HepG2 (cell line): ENCODE measurements around the gene PFDN1. TPM values are rescaled to one million over a fixed set of nuclear protein-coding genes. Genes with fewer than 3 reads are reported as not detected.
A peak's percentile ranks its signal among the peaks of the same experiment; 100 is the strongest.

Source experiments
- ADNP ChIP-seq: sonication (generic); formaldehyde crosslinking; IDR thresholded peaks from 2 replicates; pipeline ENCODE4 v1.4.0; 2020; ENCODE audit warnings: missing genetic modification reagents
- KDM1A ChIP-seq: IDR thresholded peaks from 2 replicates; pipeline ENCODE4 v1.6.1; 2016; ENCODE audit warnings: missing compliant biosample characterization
- MXI1 ChIP-seq: IDR thresholded peaks from 3 replicates; pipeline ENCODE4 v1.6.1; 2012; ENCODE audit warnings: low read depth, low read length, inconsistent platforms, borderline replicate concordance
- POLR2A ChIP-seq, 2 experiments: IDR thresholded peaks; 2 replicates each; pipeline ENCODE4 v1.6.1; 2011; ENCODE audit warnings: low read depth in 2 of 2, low read length in 2 of 2, mild to moderate bottlenecking in 1 of 2, moderate library complexity in 1 of 2; ENCODE audit not compliant: insufficient read depth in 1 of 2
- RFX1 ChIP-seq: fragments of 450-650 bp; IDR thresholded peaks from 2 replicates; pipeline ENCODE4 v1.6.1; 2017
- SALL2 ChIP-seq: sonication (generic); formaldehyde crosslinking; IDR thresholded peaks from 2 replicates; pipeline ENCODE4 v1.8.1; 2023; ENCODE audit warnings: mild to moderate bottlenecking, missing genetic modification reagents, inconsistent platforms
- SIN3A ChIP-seq: IDR thresholded peaks from 2 replicates; pipeline ENCODE4 v1.6.1; 2011; ENCODE audit warnings: low read depth, mild to moderate bottlenecking, control low read depth, low read length, borderline replicate concordance
- ZNF10 ChIP-seq: sonication (generic); formaldehyde crosslinking; IDR thresholded peaks from 2 replicates; pipeline ENCODE4 v1.4.0; 2020; ENCODE audit warnings: mild to moderate bottlenecking, low read depth, missing genetic modification reagents, borderline replicate concordance
- ZNF263 ChIP-seq: sonication (generic); formaldehyde crosslinking; IDR thresholded peaks from 2 replicates; pipeline ENCODE4 v1.4.0; 2020; ENCODE audit warnings: missing genetic modification reagents
- ZNF563 ChIP-seq: sonication (generic); formaldehyde crosslinking; IDR thresholded peaks from 2 replicates; pipeline ENCODE4 v1.8.0; 2022; ENCODE audit warnings: mild to moderate bottlenecking, moderate library complexity, missing genetic modification reagents
- ZNF703 ChIP-seq: sonication (generic); formaldehyde crosslinking; IDR thresholded peaks from 2 replicates; pipeline ENCODE4 v1.5.1; 2020; ENCODE audit warnings: missing genetic modification reagents, mild to moderate bottlenecking, moderate library complexity, borderline replicate concordance
- ZSCAN25 ChIP-seq: sonication (generic); formaldehyde crosslinking; IDR thresholded peaks from 2 replicates; pipeline ENCODE4 v1.8.0; 2022; ENCODE audit warnings: mild to moderate bottlenecking, missing genetic modification reagents
- polyA plus RNA-seq, 8 experiments: library from polyadenylated mRNA; depleted of rRNA in 3 of 8; stranded (reverse) in 7 of 8; unstranded in 1 of 8; fragments of >200 nt; fragmentation: Illumina TruSeq in 4 of 8; extraction: Trizol in 4 of 8; gene quantifications; 2 replicates each; pipeline versions ENCODE4 v1.2.1 to v1.2.3, GENCODE V29; 2011 to 2016; ENCODE audit warnings: low read depth in 4 of 8, missing spikeins in 1 of 8, mixed read lengths in 1 of 8; ENCODE audit not compliant: insufficient read depth in 1 of 8
- total RNA-seq, 5 experiments: library from RNA; depleted of rRNA; stranded (reverse); fragments of >200 nt; fragmentation: Illumina TruSeq; extraction: Trizol; gene quantifications; 2 replicates each; pipeline ENCODE4 v1.2.3, GENCODE V29; 2016; ENCODE audit warnings: low read depth in 1 of 5
- TF ChIP-seq, protein P1 (sequence below): sonication (generic); formaldehyde crosslinking; IDR thresholded peaks from 2 replicates; pipeline ENCODE4 v1.4.0; 2020; ENCODE audit warnings: missing genetic modification reagents, borderline replicate concordance
- TF ChIP-seq, protein P2 (sequence below): sonication (generic); formaldehyde crosslinking; IDR thresholded peaks from 2 replicates; pipeline ENCODE4 v1.8.1; 2023; ENCODE audit warnings: mild to moderate bottlenecking, moderate library complexity, missing genetic modification reagents
- TF ChIP-seq, protein P3 (sequence below): sonication (generic); formaldehyde crosslinking; conservative IDR thresholded peaks from 2 replicates; pipeline ENCODE4 v1.4.0; 2020; ENCODE audit warnings: missing genetic modification reagents
- TF ChIP-seq, protein P4 (sequence below): sonication (generic); formaldehyde crosslinking; IDR thresholded peaks from 2 replicates; pipeline ENCODE4 v1.4.0; 2020; ENCODE audit warnings: mild to moderate bottlenecking, missing genetic modification reagents
- TF ChIP-seq, protein P5 (sequence below): sonication (generic); formaldehyde crosslinking; IDR thresholded peaks from 2 replicates; pipeline ENCODE4 v1.5.1; 2020; ENCODE audit warnings: missing genetic modification reagents, mild to moderate bottlenecking, borderline replicate concordance
- TF ChIP-seq, protein P6 (sequence below): IDR thresholded peaks from 2 replicates; pipeline ENCODE4 v1.6.1; 2016; ENCODE audit warnings: mild to moderate bottlenecking, missing biosample characterization, missing genetic modification reagents
- TF ChIP-seq, protein P7 (sequence below): sonication (generic); formaldehyde crosslinking; IDR thresholded peaks from 2 replicates; pipeline ENCODE4 v1.4.0; 2020; ENCODE audit warnings: missing genetic modification reagents

The PFDN1 gene
- total and polyA plus RNA-seq, 2 of the 13 experiments (the other 11 are each of a cell fraction or from before 2014, with no cell fraction given) = 67.2 to 70.8 TPM

DNA sequence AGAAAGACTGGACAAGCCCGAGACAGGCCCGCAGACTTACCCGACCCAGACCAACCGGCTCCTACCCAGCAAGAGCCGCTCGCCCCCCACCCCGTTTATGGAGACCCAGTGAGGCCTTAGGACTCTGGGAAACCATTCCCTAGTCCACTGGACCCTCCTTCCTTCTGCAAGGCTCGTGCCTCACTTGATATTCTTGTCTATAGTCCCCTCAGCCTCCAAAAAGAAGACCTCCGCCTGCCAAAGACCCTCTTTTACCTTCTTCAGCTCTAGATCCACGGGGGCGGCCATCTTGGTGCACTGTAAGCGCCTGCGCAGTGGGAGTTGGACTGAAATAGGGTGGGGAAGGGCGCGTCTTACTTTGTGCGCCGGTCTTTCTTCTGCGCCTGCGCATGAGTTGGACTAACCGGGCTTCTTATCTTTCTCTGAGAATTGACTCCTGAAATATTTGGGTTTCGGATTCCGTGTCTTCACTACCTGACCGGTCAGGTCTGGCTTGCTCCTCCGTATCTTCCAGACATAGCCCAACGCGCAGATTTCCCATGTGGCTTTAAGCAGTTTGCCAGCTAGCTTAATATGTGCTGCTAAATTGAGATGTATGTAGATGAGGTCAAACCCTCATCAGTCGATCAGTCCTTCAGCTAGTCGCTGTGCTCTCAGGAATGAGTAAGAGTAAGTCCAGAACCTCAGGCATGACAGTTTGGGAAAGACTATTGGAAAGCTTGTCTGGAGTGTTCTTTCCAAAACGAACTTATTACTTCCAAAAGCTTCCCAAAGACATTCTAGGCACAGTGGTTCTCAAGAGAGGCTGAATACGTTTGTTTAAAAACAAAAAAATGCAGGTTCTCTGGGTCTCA, at the start of gene PFDN1 (continued):
- TF ChIP-seq, protein P1, sequence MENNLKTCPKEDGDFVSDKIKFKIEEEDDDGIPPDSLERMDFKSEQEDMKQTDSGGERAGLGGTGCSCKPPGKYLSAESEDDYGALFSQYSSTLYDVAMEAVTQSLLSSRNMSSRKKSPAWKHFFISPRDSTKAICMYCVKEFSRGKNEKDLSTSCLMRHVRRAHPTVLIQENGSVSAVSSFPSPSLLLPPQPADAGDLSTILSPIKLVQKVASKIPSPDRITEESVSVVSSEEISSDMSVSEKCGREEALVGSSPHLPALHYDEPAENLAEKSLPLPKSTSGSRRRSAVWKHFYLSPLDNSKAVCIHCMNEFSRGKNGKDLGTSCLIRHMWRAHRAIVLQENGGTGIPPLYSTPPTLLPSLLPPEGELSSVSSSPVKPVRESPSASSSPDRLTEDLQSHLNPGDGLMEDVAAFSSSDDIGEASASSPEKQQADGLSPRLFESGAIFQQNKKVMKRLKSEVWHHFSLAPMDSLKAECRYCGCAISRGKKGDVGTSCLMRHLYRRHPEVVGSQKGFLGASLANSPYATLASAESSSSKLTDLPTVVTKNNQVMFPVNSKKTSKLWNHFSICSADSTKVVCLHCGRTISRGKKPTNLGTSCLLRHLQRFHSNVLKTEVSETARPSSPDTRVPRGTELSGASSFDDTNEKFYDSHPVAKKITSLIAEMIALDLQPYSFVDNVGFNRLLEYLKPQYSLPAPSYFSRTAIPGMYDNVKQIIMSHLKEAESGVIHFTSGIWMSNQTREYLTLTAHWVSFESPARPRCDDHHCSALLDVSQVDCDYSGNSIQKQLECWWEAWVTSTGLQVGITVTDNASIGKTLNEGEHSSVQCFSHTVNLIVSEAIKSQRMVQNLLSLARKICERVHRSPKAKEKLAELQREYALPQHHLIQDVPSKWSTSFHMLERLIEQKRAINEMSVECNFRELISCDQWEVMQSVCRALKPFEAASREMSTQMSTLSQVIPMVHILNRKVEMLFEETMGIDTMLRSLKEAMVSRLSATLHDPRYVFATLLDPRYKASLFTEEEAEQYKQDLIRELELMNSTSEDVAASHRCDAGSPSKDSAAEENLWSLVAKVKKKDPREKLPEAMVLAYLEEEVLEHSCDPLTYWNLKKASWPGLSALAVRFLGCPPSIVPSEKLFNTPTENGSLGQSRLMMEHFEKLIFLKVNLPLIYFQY (CRISPR knock-in tag) = 0 out of 2 replicates have a peak, but pooled peaks have one; percentile 35
- TF ChIP-seq ADNP (CRISPR knock-in tag) (no peak), RFX1 (no peak), ZNF10 (no peak), ZSCAN25 (CRISPR knock-in tag) (peak; percentile 33; the same call in 1 of the 2 replicates), SALL2 (CRISPR knock-in tag) (no peak), POLR2A (IDR thresholded peaks at IDR 0.05; ENCODE audit: insufficient read depth in 1 of 2, low read depth in 2 of 2, low read length in 2 of 2) (peak; percentile 63 to 74; a peak in 3 of 4 replicates), MXI1 (no peak), KDM1A (CRISPR knock-in tag) (no peak; the same call in 1 of the 2 replicates), ZNF263 (no peak), ZNF703 (CRISPR knock-in tag) (no peak), ZNF563 (no peak), SIN3A (0 out of 2 replicates have a peak, but pooled peaks have one; percentile 21)
- TF ChIP-seq, protein P2, sequence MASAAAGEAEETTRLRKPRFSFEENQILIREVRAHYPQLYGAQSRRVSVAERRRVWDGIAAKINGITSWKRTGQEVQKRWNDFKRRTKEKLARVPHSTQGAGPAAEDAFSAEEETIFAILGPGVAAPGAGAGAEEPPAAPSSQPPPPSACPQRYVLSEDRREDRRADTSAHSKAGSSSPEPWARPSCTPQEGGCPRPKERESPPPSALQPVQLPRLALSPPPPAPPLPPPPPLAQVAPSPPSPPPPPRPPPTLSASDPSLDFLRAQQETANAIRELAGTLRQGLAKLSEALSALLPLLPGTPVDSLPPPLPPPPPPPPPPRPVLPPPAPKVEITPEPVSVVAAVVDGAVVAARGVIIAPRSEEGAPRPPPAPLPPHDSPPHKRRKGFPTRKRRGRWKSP (CRISPR knock-in tag) = no peak
- TF ChIP-seq, protein P3, sequence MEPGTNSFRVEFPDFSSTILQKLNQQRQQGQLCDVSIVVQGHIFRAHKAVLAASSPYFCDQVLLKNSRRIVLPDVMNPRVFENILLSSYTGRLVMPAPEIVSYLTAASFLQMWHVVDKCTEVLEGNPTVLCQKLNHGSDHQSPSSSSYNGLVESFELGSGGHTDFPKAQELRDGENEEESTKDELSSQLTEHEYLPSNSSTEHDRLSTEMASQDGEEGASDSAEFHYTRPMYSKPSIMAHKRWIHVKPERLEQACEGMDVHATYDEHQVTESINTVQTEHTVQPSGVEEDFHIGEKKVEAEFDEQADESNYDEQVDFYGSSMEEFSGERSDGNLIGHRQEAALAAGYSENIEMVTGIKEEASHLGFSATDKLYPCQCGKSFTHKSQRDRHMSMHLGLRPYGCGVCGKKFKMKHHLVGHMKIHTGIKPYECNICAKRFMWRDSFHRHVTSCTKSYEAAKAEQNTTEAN (CRISPR knock-in tag) = no peak
- TF ChIP-seq, protein P4, sequence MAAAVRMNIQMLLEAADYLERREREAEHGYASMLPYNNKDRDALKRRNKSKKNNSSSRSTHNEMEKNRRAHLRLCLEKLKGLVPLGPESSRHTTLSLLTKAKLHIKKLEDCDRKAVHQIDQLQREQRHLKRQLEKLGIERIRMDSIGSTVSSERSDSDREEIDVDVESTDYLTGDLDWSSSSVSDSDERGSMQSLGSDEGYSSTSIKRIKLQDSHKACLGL (CRISPR knock-in tag) = no peak
- TF ChIP-seq, protein P5, sequence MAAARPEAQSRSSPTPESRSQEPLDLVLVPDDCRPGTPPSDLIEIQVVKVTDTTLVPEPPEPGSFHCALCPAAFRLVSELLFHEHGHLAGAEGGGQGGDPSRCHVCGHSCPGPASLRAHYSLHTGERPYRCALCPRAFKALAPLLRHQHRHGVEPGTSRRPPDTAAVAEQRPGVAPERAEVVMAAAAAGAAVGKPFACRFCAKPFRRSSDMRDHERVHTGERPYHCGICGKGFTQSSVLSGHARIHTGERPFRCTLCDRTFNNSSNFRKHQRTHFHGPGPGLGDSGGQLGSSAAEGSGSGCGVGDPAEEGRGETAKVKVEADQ = no peak
- TF ChIP-seq, protein P6, sequence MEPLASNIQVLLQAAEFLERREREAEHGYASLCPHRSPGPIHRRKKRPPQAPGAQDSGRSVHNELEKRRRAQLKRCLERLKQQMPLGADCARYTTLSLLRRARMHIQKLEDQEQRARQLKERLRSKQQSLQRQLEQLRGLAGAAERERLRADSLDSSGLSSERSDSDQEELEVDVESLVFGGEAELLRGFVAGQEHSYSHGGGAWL (CRISPR knock-in tag) = no peak
- TF ChIP-seq, protein P7, sequence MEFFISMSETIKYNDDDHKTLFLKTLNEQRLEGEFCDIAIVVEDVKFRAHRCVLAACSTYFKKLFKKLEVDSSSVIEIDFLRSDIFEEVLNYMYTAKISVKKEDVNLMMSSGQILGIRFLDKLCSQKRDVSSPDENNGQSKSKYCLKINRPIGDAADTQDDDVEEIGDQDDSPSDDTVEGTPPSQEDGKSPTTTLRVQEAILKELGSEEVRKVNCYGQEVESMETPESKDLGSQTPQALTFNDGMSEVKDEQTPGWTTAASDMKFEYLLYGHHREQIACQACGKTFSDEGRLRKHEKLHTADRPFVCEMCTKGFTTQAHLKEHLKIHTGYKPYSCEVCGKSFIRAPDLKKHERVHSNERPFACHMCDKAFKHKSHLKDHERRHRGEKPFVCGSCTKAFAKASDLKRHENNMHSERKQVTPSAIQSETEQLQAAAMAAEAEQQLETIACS (CRISPR knock-in tag) = no peak
